Ishikawa (cell line): Measurements from ENCODE around the gene CYSTM1.

Experiments used
- CEBPB ChIP-seq: IDR thresholded peaks from 2 replicates; pipeline ENCODE4 v1.6.1; 2012
- CREB1 ChIP-seq: IDR thresholded peaks from 2 replicates; pipeline ENCODE4 v1.6.1; 2012; ENCODE audit warnings: low read depth
- EGR1 ChIP-seq: IDR thresholded peaks from 2 replicates; pipeline ENCODE4 v1.6.1; 2012
- EP300 ChIP-seq: IDR thresholded peaks from 2 replicates; pipeline ENCODE4 v1.6.1; 2012; ENCODE audit warnings: borderline replicate concordance
- FOXM1 ChIP-seq: IDR thresholded peaks from 2 replicates; pipeline ENCODE4 v1.6.1; 2012; ENCODE audit warnings: low read depth, borderline replicate concordance
- MAX ChIP-seq: IDR thresholded peaks from 2 replicates; pipeline ENCODE4 v1.6.1; 2012
- NFIC ChIP-seq: IDR thresholded peaks from 2 replicates; pipeline ENCODE4 v1.6.1; 2012
- RAD21 ChIP-seq: IDR thresholded peaks from 2 replicates; pipeline ENCODE4 v1.6.1; 2012; ENCODE audit warnings: low read depth
- REST ChIP-seq: IDR thresholded peaks from 2 replicates; pipeline ENCODE4 v1.6.1; 2012; ENCODE audit warnings: low read depth, mild to moderate bottlenecking
- TAF1 ChIP-seq: IDR thresholded peaks from 2 replicates; pipeline ENCODE4 v1.6.1; 2012; ENCODE audit warnings: low read depth, mild to moderate bottlenecking
- TCF12 ChIP-seq: IDR thresholded peaks from 2 replicates; pipeline ENCODE4 v1.6.1; 2012; ENCODE audit warnings: low read depth
- TEAD4 ChIP-seq: IDR thresholded peaks from 2 replicates; pipeline ENCODE4 v1.6.1; 2012
- USF1 ChIP-seq: IDR thresholded peaks from 2 replicates; pipeline ENCODE4 v1.6.1; 2012
- YY1 ChIP-seq: IDR thresholded peaks from 2 replicates; pipeline ENCODE4 v1.6.1; 2012; ENCODE audit warnings: low read depth
- ZBTB7A ChIP-seq: IDR thresholded peaks from 2 replicates; pipeline ENCODE4 v1.6.1; 2012; ENCODE audit warnings: low read depth

The CYSTM1 gene

GRCh38 chr5:140235791-140236551, 61.0 kb downstream of the CYSTM1 start:
- TF ChIP-seq MAX, result no peak
- TF ChIP-seq EP300, result no peak
- no peak for TF ChIP-seq EGR1
- no peak for TF ChIP-seq TAF1
- no peak for TF ChIP-seq NFIC
- no peak for TF ChIP-seq YY1
- TF ChIP-seq ZBTB7A, result no peak
- TF ChIP-seq TCF12, result no peak
- TF ChIP-seq USF1, result no peak
- no peak for TF ChIP-seq REST
- TF ChIP-seq FOXM1, result no peak
- TF ChIP-seq TEAD4, result no peak
- TF ChIP-seq CEBPB, result no peak
- TF ChIP-seq CREB1, result no peak
- TF ChIP-seq RAD21, result no peak

- no peak for TF ChIP-seq REST
- no peak for TF ChIP-seq RAD21
- no peak for TF ChIP-seq CEBPB
- TF ChIP-seq NFIC, result no peak
- no peak for TF ChIP-seq MAX
- no peak for TF ChIP-seq TAF1
- no peak for TF ChIP-seq TCF12
- no peak for TF ChIP-seq TEAD4
- no peak for TF ChIP-seq CREB1
- TF ChIP-seq ZBTB7A, result no peak
- TF ChIP-seq EGR1, result no peak
- TF ChIP-seq USF1, result no peak
- no peak for TF ChIP-seq EP300
- no peak for TF ChIP-seq FOXM1
- TF ChIP-seq YY1, result no peak
Observed at GRCh38 chr5:140236891-140237598, 62.1 kb downstream of the CYSTM1 start.

- TF ChIP-seq EGR1 (no peak), CREB1 (no peak), RAD21 (no peak), TEAD4 (no peak), REST (no peak), EP300 (no peak), TCF12 (no peak), NFIC (no peak), USF1 (no peak), TAF1 (no peak), MAX (no peak), CEBPB (no peak)
Observed at GRCh38 chr5:140238756-140239155, 63.8 kb downstream of the CYSTM1 start.
